ENCODE results near the gene RAB7A.

The RAB7A gene

DNA sequence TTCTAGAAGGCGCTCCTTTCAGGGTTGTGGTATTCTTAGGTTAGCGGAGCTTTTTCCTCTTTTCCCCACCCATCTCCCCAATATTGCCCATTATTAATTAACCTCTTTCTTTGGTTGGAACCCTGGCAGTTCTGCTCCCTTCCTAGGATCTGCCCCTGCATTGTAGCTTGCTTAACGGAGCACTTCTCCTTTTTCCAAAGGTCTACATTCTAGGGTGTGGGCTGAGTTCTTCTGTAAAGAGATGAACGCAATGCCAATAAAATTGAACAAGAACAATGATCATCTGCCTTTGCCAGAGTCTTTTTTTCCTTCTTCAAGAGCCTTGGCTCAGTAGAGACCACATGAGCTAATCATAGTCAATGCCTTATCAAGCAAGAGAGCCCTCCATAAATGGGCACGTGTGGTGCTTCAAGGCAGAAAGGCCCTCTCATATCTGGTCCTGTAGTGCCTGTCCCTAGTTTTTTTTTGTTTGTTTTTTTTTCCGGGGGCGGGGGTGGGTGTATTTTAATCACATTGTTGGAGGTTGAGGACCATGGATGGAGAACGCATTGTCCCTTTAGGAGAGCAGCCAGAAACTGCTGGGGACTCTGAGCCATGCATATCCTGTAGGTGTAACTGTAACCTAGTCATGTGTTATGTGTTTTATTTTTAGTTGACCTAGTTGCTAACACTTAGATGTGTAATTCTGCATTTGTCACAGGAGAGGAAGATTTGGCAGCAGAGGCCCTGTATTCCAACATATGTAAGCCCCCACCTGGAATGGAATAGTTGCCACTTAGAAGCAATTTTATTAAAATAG lies 88.7 kb downstream of the RAB7A start:
- TF ChIP-seq, protein P1, sequence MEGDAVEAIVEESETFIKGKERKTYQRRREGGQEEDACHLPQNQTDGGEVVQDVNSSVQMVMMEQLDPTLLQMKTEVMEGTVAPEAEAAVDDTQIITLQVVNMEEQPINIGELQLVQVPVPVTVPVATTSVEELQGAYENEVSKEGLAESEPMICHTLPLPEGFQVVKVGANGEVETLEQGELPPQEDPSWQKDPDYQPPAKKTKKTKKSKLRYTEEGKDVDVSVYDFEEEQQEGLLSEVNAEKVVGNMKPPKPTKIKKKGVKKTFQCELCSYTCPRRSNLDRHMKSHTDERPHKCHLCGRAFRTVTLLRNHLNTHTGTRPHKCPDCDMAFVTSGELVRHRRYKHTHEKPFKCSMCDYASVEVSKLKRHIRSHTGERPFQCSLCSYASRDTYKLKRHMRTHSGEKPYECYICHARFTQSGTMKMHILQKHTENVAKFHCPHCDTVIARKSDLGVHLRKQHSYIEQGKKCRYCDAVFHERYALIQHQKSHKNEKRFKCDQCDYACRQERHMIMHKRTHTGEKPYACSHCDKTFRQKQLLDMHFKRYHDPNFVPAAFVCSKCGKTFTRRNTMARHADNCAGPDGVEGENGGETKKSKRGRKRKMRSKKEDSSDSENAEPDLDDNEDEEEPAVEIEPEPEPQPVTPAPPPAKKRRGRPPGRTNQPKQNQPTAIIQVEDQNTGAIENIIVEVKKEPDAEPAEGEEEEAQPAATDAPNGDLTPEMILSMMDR (IDR thresholded peaks at IDR 0.05; ENCODE audit: low read depth, low read length) = no peak
- no peak overlapping the region for H3K4me3 ChIP-seq (ENCODE audit: low read depth, low read length)

DNA sequence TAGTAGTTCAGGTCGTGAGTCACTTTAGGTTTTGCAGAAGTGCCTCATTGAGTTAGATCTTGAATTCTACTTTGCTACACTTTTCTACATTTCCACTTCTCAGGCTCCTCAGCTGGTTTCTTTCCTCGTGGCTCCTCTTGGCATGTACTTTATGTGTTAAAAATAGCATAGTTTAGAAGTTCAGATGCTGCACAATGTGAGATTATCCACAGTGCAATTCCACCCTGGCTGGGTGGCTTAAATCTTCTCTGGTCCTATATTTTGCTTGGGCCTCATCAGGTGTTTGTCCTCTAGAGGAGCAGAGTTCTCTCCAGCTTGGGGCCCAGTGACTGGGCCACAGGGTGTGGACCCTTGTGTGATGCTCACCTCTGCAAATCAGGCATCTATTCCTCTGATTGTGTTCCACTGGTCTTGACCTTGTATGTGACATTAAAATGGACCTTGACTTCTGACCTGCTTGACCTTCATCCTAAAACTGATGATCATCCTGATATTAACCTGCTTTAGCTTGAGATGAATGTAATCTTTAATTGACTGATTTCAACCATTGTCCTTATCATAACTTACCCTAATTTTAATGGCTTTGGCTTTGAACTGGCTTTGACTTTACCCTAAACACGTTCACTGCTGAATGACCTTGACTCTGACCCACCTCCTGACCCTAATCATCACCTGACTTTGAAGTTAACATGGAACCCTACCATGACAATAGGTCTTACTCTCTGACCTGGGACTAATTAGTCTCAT lies 89.5 kb downstream of the RAB7A start:
- no peak overlapping the region for H3K4me3 ChIP-seq (ENCODE audit: low read depth, low read length)
- TF ChIP-seq, protein P1 (IDR thresholded peaks at IDR 0.05; ENCODE audit: low read depth, low read length) = no peak

DNA sequence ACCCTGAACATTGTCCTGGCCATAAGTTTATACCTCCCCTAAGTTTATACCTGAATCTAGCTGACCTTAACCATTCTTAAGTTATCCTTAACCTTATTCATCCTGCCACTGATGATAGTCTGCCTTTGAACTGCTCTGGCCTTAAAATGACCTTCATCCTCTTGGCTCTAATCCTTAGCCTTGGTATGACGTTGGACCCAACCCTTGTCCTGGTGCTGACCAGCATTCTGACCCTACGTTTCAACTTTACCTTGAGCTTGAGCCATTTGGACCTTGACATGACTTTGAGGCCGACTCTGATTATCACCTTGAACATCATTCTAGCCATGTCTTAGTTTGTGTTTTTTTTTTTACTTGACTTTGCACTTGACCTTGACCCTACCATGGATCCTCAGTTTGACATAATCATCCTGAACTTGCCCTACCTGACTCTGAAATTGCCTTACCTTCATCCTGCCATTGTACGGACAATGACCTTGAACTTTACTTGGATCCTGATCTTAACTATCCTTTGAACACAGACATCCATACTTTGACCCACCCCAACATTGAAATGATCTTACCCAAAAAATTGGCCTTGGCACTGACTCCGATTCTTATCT lies 92.3 kb downstream of the RAB7A start:
- TF ChIP-seq, protein P1 (IDR thresholded peaks at IDR 0.05; ENCODE audit: low read depth, low read length) = no peak

DNA sequence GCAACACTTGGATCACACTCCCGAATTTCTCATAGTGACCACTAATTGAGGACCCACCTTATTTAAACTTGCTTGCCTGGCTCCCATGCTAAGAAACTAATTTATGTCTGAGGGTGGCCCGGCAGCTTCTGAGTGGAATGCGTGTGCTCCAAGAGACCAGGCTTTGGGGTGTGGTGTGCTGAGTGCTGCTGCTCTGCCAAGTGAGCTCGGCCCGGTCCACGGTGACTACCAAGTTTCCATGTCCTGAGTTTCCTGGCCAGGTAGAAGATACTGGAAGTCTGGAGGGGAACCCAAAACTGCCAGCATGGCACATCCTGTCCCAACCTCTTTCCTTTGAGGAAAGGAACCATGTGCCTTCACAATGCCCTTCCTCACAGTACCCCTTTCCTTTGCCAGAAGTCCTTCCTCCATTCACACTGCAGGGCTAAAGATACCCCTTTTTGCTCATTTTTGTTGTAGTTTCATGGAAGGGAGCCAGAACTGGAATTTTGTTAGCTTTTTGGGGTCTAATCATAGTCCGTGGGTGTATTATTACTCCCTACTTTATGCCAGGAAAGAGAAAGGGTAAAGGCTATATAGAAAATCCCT lies 94.4 kb downstream of the RAB7A start:
- TF ChIP-seq, protein P1 (IDR thresholded peaks at IDR 0.05; ENCODE audit: low read depth, low read length) = no peak

More for the DNA sequence above, 92.3 kb downstream of the RAB7A start:
- no peak overlapping the region for H3K4me3 ChIP-seq (ENCODE audit: low read depth, low read length)

DNA sequence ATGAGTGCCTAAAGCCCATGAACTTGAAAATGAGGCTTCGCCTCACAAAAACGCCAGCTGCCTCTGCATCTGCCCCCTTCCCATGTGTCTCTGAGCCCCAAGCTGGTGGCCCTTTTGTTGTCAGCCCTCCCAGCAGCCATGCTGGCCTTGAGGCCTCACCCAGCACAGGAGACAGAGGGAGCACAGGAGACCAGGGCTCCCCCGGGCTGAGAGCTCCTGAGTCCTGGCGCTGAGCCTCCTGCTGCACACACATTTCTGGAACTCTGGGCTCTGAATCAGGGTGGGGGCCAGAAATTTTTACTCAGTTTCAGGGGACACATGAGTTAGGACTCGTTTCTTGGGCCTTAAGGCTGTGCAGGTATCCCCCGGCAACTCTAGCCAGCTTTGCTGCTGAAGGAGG lies 97.0 kb downstream of the RAB7A start:
- H3K4me3 ChIP-seq (ENCODE audit: low read depth, low read length) = no peak overlapping the region
- TF ChIP-seq, protein P1 (IDR thresholded peaks at IDR 0.05; ENCODE audit: low read depth, low read length) = no peak

More for the DNA sequence above, 94.4 kb downstream of the RAB7A start:
- no peak overlapping the region for H3K4me3 ChIP-seq (ENCODE audit: low read depth, low read length)

DNA sequence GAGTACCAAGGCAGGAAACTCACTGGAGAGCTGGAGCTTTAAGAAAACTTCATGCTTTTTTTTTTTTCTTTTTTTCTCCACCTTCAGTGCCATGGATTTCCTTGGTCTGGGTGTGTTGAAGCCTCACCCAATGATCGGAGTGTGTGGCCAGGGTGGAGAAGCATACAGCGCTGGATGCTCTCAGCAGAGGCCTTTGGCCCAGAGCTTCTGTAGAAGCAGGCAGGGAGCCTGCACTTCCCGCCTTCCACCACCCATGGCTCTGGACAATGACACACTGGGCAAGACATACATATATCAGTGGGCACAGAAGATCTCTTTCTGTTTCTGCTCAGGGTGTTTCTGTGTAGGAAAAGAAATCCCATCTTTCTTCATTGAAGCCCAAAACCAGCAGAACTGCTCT lies 97.6 kb downstream of the RAB7A start:
- H3K4me3 ChIP-seq (ENCODE audit: low read depth, low read length) = no peak overlapping the region

More for the DNA sequence above, 97.6 kb downstream of the RAB7A start:
- TF ChIP-seq, protein P1 (IDR thresholded peaks at IDR 0.05; ENCODE audit: low read depth, low read length) = no peak
